Stimulated activated CD8-positive, alpha-beta memory T cell treated with anti-CD3 and anti-CD28 coated beads, Interleukin-7, amount 100 ng/mL, for 1 hour (primary cell): ENCODE data around the gene TINAGL1.

Source experiments
- DNase-seq, 2 donors: peaks; one replicate each; pipeline ENCODE4 v3.0.0-alpha.2; 2020; ENCODE audit warnings: low read depth in 2 of 2

TINAGL1 gene

DNA sequence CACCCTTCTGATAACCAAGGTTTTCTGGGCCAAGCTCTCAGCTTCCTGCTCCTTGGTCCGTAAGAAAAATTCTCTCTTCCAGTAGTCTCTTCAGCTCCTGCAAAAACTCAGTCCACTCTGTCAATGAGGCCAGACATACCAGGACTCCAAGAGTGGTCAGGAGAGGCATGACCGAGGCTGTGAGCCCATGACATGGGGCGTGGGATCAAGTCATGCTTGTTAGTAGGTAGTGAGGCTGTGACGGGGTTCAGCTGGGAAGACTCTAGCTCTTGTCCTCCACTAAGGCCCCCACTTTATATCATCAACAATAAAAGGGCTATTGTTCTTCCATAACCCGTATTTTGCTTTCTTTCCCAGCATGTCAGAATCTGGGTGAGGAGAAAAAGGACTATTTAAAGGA is 31.0 kb downstream of the TINAGL1 start:
- no peak for DNase-seq

DNA sequence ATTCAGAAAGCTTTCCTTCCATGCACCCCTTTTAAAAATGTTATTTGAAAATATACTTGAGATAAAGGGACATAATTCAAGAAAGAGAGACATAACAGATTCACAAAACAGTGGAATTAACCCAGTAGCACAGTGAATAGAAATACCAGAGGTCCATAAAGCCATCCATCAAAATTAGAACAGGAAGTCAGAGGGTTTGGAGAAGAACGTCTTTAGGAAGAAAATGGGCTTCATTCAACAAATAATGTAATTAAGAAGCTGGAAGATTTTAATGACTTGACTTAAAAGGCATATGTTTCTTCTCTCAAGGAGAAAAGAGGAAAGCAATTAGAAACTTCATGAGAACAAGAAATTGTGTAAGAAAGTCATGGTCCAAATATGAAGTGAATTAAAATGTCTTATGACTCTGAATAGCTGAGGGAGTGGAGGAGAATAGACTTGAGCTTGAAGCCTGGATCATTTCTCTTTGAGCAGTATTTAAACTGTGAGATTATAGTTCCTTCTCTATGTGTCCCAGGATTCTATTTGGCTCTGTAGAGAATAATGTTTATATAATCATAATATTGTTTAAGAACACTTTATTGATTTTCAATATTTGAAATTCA is 33.3 kb downstream of the TINAGL1 start:
- no peak for DNase-seq

DNA sequence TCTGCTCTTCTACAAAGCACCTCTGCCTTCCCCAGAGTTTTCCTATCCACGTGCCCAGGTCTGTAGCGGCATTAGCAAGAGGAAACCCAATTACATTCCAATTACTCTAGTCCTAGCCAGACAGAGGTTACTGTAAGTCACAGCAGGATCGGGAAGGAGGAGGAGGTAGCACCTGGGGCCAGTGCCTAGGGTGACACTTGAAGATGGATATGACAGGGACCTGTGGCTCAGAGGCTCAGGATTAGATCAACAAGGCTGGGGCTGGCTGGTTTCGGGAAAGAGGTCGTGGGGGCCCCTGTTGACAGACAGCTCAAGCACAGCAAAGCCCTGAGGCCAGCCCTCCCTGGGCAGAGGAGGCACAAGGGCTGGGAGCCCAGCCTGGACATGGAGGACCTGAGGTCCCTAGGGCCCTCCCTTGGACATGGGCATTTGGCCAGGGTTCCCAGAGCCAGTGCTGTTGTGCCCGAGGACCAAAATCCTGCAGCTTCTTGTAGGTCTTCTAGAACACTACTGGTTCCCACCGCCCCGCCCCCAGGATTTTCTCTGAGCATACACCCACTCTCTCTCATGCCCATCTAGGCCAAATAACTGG is 38.2 kb downstream of the TINAGL1 start:
- no peak for DNase-seq

DNA sequence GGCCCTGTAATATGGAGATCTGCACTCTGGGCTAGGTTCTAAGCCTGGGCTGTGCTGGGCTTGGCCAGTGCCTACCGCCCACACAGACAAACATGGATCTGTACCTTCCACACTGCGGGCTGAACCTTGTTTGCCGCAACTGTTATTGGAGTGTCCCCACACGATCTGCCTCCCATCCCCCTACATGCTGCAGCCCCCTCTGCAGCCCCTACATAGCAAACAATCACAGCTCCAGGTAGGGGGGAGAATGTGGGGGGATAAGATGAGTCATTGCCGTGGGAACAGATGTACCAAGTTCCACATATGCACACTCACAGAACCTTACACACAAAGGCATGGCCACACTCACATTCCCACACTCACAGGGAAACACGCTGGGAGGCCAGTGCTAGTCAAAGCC is 39.1 kb downstream of the TINAGL1 start:
- no peak for DNase-seq

DNA sequence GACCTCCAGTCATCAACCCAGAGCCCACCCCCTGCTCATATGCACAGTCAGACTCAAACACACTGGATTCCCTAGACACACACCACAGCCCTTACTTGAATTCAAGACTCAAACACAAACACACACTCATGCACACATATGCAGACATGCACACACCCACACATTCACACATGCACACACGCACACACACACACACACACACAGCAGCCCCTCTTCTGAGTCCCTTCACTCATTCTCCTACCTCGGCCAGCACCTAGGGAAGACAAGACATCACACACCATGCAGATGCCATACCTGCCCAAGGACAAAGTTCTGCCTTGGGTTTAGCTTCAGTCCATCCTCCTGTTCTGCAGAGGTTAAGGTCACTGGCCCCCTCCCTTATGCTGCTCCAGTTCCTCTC is 39.6 kb downstream of the TINAGL1 start:
- no peak for DNase-seq

DNA sequence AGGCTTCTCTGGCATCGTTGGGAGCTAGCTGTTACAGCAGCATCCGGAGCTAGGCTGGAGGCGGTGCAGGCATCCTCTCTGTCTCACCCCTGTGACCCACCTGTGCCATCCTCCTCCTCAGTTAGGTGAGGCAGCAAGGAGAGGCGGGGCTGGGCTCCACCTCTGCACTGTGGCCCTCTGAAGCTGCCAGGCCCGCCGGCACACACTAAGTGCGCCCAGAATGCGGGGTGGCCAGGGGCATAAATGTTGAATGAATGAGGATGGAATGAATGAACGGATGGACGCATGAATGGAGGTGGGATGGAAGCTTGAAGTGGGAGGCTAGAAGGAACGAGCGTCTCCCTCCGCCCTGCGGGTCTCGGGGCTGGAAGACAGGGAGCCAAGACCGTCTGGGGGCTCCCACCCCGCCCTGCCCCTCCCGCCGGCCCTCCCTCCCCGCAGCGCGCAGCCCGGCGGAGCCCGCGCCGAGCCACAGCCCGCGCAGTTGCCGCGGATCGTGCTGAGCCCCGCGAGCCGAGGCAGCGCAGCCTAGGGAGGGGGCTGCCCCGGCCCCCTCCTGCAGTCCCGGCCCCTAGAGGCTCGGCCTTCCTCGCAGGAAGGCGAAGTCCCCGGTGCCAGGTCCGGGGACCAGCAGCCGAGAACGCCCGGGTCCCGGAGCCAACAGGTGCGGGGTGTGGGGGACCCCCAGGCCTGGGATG is 41.1 kb downstream of the TINAGL1 start, which contains the start of gene HCRTR1:
HCRTR1 (plus strand) TSS at position 472 of the 698 bp plus-strand sequence. CDS start 1,504 bp downstream, outside the sequence.
- DNase-seq, result no peak

DNA sequence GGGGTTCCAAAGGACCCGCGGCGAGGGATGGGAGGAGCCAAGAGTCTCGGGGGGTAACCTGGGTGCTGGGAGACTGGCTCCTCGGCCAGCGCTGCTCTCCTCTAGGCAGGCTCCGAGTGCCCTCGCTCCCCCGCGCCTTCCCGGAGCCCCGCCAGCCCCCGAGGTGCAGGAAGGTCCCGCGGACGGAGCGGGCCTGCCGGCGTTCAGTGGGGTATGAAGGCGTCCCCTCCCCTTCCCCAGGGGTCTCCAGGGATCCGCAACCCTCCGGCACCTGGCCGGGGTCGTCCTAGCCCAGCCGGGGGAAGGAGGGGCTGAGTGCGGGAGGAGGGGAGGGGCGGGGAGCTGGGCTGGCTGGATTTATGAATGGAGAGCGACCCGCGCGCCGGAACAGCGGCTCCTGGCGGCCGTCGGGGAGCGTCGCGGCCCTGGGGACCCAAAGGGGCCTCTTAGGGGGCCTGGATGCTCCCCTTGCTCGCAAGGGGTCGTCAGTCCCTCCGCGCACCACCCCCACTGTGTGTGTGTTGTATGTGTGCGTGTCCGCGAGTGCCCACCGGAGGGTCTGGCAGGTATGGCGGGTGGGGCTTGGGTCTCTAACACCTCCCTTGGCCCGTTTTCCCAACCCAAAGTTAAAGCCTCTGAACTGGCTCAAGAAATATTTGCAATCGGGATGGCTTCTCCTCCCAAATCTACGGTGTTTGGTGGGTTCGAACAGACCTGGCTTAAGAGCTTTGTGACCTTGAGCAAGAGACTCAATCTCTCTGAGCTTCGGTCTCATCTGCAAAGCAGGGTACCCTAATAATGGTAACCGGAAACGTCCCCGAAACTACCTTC is 41.8 kb downstream of the TINAGL1 start:
- peak in 1 of 2 donors; percentile 10 for DNase-seq

DNA sequence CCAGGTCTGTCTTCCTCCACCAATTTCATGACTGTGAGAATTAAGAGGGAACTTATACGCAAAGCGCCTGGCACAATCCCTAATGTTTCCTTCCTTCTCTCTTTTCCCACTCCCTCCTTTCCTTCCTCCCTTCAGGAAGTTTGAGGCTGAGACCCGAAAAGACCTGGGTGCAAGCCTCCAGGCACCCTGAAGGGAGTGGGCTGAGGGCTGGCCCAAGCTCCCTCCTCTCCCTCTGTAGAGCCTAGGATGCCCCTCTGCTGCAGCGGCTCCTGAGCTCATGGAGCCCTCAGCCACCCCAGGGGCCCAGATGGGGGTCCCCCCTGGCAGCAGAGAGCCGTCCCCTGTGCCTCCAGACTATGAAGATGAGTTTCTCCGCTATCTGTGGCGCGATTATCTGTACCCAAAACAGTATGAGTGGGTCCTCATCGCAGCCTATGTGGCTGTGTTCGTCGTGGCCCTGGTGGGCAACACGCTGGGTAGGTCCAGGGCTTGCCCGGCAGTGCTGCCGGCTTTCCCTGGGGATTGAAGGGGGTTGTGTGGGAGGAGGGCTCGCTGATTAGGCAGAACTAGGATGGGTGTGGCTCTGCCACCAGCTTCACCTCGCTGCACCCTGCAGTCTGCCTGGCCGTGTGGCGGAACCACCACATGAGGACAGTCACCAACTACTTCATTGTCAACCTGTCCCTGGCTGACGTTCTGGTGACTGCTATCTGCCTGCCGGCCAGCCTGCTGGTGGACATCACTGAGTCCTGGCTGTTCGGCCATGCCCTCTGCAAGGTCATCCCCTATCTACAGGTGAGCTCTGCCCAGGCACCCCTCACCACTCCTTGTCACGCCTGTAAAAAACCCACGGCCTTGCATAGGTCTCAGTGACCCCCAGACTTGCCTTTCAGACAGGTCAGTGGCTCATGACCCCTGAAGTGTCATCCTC is 42.9 kb downstream of the TINAGL1 start:
- no peak for DNase-seq

DNA sequence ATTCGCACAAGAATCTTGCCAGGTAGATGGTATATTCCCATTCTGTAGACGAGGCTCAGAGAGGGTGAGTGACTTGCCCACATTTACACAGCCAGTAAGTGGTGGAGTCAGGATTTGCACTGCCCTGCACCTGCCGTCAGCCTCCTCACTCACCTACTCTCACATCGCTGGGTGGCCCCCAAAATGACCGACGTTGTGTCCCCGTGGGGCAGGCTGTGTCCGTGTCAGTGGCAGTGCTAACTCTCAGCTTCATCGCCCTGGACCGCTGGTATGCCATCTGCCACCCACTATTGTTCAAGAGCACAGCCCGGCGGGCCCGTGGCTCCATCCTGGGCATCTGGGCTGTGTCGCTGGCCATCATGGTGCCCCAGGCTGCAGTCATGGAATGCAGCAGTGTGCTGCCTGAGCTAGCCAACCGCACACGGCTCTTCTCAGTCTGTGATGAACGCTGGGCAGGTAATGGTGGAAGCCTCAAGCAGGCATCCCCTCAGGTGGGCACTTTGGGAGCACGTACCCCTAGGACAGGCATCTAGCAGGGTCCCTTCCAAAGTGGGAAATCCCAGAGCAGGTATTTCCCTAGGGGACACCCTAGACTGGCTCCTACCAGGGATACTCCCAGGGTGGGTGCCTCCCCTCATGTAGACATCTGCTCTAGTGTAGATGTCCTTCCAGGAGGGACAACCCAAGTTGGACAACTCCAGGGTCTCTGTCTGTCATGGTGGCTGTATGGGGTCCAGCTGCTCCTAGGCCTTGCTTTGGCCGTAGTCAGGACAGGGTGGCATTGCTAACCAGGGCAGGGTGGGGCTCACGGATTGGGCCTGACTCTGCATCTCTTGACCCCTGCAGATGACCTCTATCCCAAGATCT is 44.5 kb downstream of the TINAGL1 start:
- no peak for DNase-seq

DNA sequence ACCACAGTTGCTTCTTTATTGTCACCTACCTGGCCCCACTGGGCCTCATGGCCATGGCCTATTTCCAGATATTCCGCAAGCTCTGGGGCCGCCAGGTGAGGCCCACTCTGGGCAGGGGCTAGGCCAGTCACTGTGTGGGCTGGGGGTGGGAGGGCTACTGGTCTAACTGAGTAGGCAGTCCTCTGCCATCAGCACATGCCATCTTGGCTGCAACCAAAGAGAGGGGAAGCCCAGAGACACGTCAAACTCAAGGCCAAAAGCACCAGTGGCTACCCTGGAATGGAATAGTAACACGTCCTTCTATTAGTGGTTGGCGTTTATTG is 45.1 kb downstream of the TINAGL1 start:
- DNase-seq, result no peak

DNA sequence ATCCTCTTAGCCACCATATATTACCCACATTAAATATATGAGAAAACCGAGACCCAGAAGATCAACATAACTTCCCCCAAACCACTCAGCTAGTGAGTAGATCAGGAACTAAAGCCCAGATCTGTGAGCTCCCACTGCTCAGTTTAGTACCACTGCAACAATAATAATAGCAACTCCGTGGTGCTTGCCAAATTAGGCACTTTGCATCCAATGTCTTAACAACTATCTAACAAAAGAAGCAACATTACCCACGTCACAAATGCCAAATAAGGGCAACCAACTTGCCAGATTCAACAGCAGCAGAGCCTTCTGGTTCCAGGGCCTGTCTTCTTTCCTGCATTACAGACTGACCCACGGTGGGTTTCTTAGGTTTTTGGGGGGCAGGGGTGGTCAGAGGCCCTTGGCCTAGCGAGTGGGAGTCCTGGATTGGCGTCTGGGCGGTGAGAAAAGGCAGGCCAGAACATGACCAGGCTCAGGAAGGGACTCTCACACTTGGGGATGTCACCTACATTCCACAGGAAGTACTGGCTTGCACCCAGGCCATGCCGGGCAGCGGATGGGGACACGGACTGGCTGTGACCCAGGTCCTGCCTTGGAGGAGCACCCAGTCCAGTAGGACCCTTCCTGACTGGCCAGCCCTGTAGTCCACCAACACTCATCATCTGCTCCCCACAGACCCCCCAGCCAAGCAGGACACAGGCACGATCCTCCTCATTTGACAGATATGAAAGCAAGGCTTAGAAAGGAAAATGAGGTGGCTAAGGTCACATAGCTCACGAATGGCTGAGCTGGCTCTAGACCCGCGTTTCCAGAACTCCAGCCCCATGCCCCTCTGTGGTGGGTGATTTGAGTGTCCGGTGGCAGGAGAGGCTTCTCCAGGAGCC is 45.8 kb downstream of the TINAGL1 start:
- no peak for DNase-seq

DNA sequence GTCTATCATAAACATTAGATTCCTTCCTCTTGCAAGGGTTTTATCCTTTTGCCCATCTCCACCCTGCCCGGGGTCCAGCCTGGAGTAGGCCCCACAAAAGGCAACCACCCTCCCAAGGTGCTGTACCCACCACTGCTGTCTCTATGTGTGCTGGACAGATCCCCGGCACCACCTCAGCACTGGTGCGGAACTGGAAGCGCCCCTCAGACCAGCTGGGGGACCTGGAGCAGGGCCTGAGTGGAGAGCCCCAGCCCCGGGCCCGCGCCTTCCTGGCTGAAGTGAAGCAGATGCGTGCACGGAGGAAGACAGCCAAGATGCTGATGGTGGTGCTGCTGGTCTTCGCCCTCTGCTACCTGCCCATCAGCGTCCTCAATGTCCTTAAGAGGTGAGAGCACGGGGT is 47.0 kb downstream of the TINAGL1 start:
- DNase-seq, result no peak

DNA sequence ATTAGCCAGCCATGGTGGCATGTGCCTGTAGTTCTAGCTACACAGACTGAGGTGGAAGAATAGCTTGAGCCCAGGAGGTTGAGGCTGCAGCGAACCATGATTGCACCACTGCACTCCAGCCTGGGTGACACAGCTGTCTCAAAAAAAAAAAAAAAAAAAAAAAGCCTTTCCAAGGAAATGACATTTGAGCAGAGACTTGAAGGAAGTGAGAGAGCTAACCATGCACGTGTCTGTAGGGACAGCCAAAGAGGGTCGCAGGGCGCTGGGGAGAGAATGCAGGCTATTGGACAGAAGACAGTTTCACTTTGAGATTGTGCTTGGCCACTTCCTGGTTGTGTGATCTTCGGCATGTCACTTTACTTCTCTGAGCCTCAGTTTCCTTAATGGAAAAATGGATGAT is 48.0 kb downstream of the TINAGL1 start:
- DNase-seq, result no peak

DNA sequence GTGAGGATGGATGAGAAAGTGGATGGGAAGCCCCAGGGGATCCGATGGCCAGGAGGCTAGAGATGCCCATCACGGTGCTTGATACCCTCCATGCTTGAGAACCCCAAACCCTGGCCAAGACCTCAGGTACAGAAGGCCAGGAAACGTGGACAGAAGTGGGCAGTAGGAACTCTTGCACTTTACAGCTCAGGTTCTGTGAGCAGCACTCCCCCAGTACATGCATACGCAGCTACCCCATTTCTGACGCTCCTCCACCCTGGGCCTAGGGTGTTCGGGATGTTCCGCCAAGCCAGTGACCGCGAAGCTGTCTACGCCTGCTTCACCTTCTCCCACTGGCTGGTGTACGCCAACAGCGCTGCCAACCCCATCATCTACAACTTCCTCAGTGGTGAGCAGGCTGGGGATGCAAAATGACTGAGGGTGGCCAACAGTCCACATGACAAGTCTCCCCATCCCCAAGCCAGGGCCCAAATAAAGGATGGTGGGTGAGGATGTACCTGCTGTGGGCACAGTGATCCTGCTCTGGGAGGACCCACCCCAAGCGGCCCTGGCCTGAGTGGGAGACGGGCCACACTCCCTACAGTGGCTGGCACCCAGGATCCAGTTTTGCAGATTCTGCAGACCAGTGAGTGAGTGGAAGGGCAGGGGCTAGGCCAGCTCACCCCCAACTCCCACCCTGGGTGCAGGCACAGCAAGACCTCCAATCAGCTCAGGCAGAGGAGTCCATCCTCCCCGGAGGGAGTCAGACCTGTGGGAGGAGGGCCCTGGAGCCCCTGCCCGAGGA is 48.6 kb downstream of the TINAGL1 start:
- DNase-seq, result no peak

DNA sequence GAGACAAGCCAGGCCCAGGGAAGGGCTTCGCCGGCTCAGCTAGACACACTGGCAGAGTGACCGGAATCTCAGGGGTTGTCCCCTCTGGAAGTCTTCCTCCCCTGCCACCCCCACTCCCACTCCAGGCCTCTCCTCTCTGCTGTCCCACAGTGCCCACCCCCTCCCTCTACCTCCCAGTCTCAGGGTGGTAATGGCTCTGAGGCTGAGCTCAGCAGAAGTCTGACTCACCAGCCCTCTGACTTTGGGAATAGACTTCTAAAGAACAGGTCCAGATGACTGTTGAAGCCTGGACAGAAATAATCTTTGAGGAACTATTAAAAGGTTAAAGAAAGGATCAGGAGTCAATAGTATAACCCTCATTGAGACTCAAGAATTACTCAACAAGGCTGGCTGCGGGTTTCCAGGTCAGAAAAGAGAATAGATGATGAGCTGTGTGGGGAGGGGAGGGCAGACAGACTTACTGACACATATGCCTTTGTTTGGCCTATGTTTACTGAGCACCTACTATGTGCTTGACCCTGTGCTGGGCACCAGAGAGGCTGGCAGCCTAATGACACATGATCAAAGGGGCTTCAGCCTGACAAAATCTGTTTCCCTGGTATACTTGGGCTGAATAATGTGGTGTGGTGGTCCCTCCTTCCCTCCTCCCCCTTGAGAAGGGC is 49.4 kb downstream of the TINAGL1 start:
- no peak for DNase-seq

DNA sequence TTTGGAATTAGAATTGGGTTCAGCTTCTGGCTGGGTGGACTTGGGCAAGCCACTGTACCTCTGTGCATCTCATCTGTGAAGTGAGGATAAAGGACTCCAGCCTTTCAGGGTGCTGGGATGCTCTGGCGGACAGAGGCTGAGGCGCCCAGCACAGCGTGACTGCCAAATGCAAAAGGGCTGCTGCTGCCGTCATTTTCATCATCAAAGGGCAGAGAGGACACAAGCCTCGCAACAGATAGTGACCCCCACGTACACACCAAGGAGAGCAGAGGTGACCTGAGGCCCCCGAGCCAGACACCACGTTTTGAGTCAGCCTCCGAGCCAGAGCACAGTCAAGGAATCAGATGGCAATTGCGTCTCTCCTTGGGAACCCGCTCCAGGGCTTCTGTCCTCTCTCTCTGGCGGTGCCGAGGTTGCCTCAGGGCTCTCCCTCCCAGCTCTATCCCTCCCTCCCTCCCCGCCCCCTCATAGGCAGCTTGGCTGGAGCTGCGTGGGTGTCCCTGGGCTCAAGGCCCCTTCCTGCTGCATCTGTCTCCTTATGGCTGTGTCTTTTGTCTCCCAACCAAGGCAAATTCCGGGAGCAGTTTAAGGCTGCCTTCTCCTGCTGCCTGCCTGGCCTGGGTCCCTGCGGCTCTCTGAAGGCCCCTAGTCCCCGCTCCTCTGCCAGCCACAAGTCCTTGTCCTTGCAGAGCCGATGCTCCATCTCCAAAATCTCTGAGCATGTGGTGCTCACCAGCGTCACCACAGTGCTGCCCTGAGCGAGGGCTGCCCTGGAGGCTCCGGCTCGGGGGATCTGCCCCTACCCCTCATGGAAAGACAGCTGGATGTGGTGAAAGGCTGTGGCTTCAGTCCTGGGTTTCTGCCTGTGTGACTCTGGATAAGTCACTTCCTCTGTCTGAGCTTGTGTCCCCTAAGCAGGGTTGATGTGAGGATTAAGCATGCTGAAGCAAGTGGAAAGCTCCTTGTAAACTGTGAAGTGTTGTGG is 50.2 kb downstream of the TINAGL1 start:
- DNase-seq, result no peak
